MM.1S (cell line): Measurements from ENCODE around the gene TMEM44.

Experiments used
- DNase-seq: peaks from one replicate; pipeline ENCODE4 v3.0.0-alpha.2; 2015
- H2AFZ ChIP-seq: fragments of 300-600 bp; sonication (generic); 2 replicates; pipeline ENCODE4 v1.6.0; 2016; ENCODE audit warnings: antibody characterized with exemption, low read length
- H3F3A ChIP-seq: fragments of 300-600 bp; sonication (generic); 2 replicates; pipeline ENCODE4 v1.6.1; 2016; ENCODE audit warnings: mild to moderate bottlenecking, antibody characterized with exemption, low read length, moderate library complexity, mixed read lengths; ENCODE audit not compliant: insufficient read depth
- H3K27ac ChIP-seq: fragments of 300-600 bp; sonication (generic); 2 replicates; pipeline ENCODE4 v1.5.1; 2016; ENCODE audit warnings: mild to moderate bottlenecking, low read length
- H3K27me3 ChIP-seq: fragments of 300-600 bp; sonication (generic); replicated peaks from 2 replicates; pipeline ENCODE4 v1.6.0; 2016; ENCODE audit warnings: low read length; ENCODE audit not compliant: insufficient read depth
- H3K36me3 ChIP-seq: fragments of 300-600 bp; sonication (generic); replicated peaks from 2 replicates; pipeline ENCODE4 v1.6.1; 2016; ENCODE audit warnings: mild to moderate bottlenecking, low read length, mixed read lengths; ENCODE audit not compliant: insufficient read depth
- H3K4me1 ChIP-seq: fragments of 300-600 bp; sonication (generic); 2 replicates; pipeline ENCODE4 v1.6.1; 2016; ENCODE audit warnings: low read length, mixed read lengths
- H3K4me2 ChIP-seq: fragments of 300-600 bp; sonication (generic); 2 replicates; pipeline ENCODE4 v1.6.0; 2016; ENCODE audit warnings: low read depth, low read length
- H3K4me3 ChIP-seq: fragments of 300-600 bp; sonication (generic); 2 replicates; pipeline ENCODE4 v1.5.1; 2016; ENCODE audit warnings: low read length, mixed read lengths
- H3K79me2 ChIP-seq: fragments of 300-600 bp; sonication (generic); 2 replicates; pipeline ENCODE4 v1.6.1; 2016; ENCODE audit warnings: mixed run types, low read length, mixed read lengths
- H3K9ac ChIP-seq: fragments of 300-600 bp; sonication (generic); 2 replicates; pipeline ENCODE4 v1.6.1; 2016; ENCODE audit warnings: low read length, mixed read lengths
- H3K9me2 ChIP-seq: fragments of 300-600 bp; sonication (generic); replicated peaks from 2 replicates; pipeline ENCODE4 v1.6.1; 2016; ENCODE audit warnings: mild to moderate bottlenecking, low read length, mixed read lengths; ENCODE audit not compliant: insufficient read depth
- H3K9me3 ChIP-seq: fragments of 300-600 bp; sonication (generic); replicated peaks from 2 replicates; pipeline ENCODE4 v1.6.1; 2016; ENCODE audit warnings: mild to moderate bottlenecking, low read length, mixed read lengths; ENCODE audit not compliant: insufficient read depth
- H4K20me1 ChIP-seq: fragments of 300-600 bp; sonication (generic); 2 replicates; pipeline ENCODE4 v1.6.1; 2016; ENCODE audit warnings: mild to moderate bottlenecking, low read length, moderate library complexity, mixed read lengths; ENCODE audit not compliant: insufficient read depth
- EZH2 ChIP-seq: fragments of 300-600 bp; sonication (generic); optimal IDR thresholded peaks from 2 replicates; pipeline ENCODE3; 2017; ENCODE audit warnings: low read depth, mild to moderate bottlenecking, antibody characterized with exemption, low read length, mixed read lengths
- EZH2phosphoT487 ChIP-seq: fragments of 300-600 bp; sonication (generic); IDR thresholded peaks from 2 replicates; pipeline ENCODE4 v1.6.1; 2018; ENCODE audit warnings: antibody characterized with exemption, low read length
- TF ChIP-seq, protein P1 (sequence below): fragments of 300-600 bp; sonication (generic); IDR thresholded peaks from 2 replicates; pipeline ENCODE4 v1.5.1; 2016; ENCODE audit warnings: antibody characterized with exemption, low read length, mixed read lengths

Gene TMEM44

DNA sequence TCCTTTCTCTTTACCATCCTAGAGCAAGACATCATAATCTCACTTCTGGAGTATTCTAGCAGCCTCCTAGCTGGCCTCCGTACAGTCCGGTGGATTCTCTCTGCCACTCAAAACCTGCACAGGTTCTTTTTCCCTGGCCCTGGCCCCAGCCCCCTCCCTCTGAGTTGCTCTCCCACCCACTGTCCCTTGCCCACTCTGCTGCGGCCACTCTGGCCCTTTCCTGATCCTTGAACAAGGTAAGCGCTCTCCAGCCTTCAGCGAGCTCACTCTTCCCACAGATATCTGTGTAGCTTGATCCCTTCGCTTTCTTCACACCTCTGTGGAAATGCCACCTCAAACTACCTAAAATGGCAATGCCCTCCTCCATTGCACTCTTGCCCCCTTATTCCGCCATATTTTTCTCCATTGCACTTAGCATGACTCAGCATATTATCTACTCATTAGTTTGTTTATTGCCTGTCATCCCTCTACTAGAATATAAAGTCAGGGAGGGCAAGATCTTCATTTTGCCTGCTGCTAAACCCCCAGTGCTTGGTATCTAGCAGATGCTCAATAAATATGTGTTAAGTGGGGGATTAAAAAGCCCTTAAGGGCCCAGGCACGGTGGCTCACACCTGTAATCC, 80.8 kb downstream of the TMEM44 start:
- DNase-seq = no peak
- Histone ChIP-seq H3K9me2 (no peaks in the 10 kb centered on the region), H3K4me1 (no peaks in the 10 kb centered on the region), H4K20me1 (no peaks in the 10 kb centered on the region), H3K9ac (no peak overlapping the region), H3K27me3 (no peaks in the 10 kb centered on the region), H3K36me3 (no peaks in the 10 kb centered on the region), H3F3A (no peaks in the 10 kb centered on the region), H3K4me3 (no peak overlapping the region), H3K79me2 (no peaks in the 10 kb centered on the region), H3K9me3 (no peaks in the 10 kb centered on the region), H3K4me2 (no peak overlapping the region), H2AFZ (no peak overlapping the region), H3K27ac (no peak overlapping the region)
- no peak for TF ChIP-seq EZH2phosphoT487
- no peak for TF ChIP-seq EZH2
- TF ChIP-seq, protein P1, sequence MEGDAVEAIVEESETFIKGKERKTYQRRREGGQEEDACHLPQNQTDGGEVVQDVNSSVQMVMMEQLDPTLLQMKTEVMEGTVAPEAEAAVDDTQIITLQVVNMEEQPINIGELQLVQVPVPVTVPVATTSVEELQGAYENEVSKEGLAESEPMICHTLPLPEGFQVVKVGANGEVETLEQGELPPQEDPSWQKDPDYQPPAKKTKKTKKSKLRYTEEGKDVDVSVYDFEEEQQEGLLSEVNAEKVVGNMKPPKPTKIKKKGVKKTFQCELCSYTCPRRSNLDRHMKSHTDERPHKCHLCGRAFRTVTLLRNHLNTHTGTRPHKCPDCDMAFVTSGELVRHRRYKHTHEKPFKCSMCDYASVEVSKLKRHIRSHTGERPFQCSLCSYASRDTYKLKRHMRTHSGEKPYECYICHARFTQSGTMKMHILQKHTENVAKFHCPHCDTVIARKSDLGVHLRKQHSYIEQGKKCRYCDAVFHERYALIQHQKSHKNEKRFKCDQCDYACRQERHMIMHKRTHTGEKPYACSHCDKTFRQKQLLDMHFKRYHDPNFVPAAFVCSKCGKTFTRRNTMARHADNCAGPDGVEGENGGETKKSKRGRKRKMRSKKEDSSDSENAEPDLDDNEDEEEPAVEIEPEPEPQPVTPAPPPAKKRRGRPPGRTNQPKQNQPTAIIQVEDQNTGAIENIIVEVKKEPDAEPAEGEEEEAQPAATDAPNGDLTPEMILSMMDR = no peak

DNA sequence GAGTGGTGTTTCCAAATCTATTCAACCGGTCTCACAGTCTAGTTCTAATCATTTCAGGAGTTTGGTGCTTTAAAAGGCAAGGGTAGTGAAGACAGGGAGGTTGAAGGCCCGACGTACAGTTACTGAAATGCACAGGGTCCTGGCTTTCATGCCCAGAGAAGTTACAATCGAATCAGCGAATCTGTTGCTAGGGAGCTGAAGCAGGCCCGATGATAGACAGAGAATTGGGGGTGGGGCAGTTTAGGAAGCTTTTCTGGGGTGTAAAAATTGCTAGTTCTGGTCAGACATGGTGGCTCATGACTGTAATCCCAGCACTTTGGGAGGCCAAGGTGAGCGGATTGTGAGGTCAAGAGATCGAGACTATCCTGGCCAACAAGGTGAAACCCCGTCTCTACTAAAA, 83.4 kb downstream of the TMEM44 start:
- Histone ChIP-seq H4K20me1 (no peaks in the 10 kb centered on the region), H3K27ac (no peak overlapping the region), H3K4me1 (no peaks in the 10 kb centered on the region), H3K36me3 (no peaks in the 10 kb centered on the region), H3K79me2 (no peaks in the 10 kb centered on the region), H3K9me2 (no peaks in the 10 kb centered on the region), H3K9me3 (no peaks in the 10 kb centered on the region), H3K27me3 (no peaks in the 10 kb centered on the region), H3K4me2 (no peak overlapping the region), H2AFZ (no peak overlapping the region), H3F3A (no peaks in the 10 kb centered on the region), H3K4me3 (no peak overlapping the region), H3K9ac (no peak overlapping the region)
- DNase-seq = no peak
- TF ChIP-seq, protein P1 = no peak
- TF ChIP-seq EZH2phosphoT487 = no peak
- TF ChIP-seq EZH2 = no peak

DNA sequence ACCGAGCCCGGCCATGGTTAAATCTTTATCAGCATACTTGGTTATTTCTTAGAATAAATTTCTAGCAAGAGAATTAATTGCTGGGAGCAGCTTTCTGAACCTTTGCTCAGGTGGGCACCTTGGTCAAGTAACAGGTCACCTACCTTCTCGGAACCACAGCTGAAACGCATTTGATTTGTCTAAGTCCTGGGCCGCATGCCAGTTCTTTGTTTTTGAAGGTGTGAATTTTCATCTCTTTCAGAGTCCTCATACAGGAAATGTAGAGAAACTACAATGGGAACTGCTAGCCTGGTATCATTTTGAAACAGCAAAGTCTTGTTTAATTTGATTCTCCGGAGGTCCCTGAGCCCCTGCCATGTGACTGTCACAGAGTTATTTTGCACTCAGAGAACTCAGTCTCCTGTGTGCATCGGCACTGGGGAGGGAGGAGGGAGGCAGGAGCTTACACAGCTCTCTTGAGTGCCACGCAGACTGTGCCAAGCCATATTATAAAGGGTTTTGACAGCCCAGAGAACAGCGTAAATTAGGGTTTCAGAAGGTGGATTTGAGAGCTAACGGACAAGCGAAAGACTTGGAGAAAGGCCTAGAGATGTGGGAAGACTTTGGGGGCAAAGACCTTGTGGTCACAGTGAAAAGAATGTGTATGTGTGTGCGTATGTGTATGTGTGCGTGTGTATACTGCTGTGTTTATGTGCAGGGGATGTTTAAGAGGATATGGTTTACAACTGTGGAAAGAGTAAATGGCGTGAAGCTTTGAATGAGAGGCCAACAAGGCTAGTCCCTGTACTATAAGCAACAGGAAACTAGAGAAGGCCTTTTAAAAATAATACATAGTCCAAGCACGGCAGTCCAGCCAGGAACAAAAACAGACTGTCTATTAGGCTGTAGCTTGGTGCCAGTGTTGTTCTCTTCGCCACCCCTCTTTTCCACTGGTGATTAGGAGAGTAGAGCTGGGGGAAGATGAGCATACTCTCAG, 84.6 kb downstream of the TMEM44 start:
- Histone ChIP-seq H3K79me2 (no peaks in the 10 kb centered on the region), H3K9me2 (no peaks in the 10 kb centered on the region), H3K27me3 (no peaks in the 10 kb centered on the region), H3K36me3 (no peaks in the 10 kb centered on the region), H3K4me1 (no peaks in the 10 kb centered on the region), H3K4me2 (no peak overlapping the region), H3F3A (no peaks in the 10 kb centered on the region), H3K4me3 (no peak overlapping the region), H2AFZ (0 out of 2 replicates have a peak overlapping the region, but pooled peaks have one; percentile 10), H3K9ac (no peak overlapping the region), H3K27ac (no peak overlapping the region), H4K20me1 (no peaks in the 10 kb centered on the region), H3K9me3 (no peaks in the 10 kb centered on the region)
- DNase-seq = no peak
- TF ChIP-seq, protein P1 = no peak
- TF ChIP-seq EZH2 = no peak
- TF ChIP-seq EZH2phosphoT487 = no peak
